ENCODE measurements around the gene NUDT21.

DNA sequence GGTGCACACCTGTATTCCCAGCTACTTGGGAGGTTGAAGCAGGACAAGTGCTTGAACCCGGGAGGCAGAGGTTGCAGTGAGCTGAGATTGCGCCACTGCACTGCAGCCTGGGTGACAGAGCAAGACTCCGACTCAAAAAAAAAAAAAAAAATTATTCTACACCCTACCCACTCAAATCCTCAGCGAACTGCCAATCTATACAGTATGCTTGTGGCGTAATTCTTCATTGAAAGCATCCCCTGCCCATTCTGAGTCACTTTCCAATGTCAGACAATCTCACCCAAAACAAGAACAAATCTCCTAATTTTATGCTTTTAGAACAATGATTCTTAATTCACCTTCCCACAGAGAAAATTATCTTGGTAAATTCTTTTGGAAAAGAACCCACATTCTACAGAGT is 37.8 kb downstream of the NUDT21 start:
- TF ChIP-seq, protein P1, sequence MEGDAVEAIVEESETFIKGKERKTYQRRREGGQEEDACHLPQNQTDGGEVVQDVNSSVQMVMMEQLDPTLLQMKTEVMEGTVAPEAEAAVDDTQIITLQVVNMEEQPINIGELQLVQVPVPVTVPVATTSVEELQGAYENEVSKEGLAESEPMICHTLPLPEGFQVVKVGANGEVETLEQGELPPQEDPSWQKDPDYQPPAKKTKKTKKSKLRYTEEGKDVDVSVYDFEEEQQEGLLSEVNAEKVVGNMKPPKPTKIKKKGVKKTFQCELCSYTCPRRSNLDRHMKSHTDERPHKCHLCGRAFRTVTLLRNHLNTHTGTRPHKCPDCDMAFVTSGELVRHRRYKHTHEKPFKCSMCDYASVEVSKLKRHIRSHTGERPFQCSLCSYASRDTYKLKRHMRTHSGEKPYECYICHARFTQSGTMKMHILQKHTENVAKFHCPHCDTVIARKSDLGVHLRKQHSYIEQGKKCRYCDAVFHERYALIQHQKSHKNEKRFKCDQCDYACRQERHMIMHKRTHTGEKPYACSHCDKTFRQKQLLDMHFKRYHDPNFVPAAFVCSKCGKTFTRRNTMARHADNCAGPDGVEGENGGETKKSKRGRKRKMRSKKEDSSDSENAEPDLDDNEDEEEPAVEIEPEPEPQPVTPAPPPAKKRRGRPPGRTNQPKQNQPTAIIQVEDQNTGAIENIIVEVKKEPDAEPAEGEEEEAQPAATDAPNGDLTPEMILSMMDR (IDR thresholded peaks at IDR 0.05; ENCODE audit: low read depth, low read length, poor library complexity, severe bottlenecking) = no peak
- no peak for TF ChIP-seq EZH2phosphoT487 (IDR thresholded peaks at IDR 0.05; ENCODE audit: borderline replicate concordance, low read length)

Data from DOHH2 (cell line).